ENCODE data around the gene HACD3.
A peak's percentile ranks its signal among the peaks of the same experiment; 100 is the strongest.

Gene HACD3

GRCh38 chr15:65521350-65521749 lies 8.9 kb upstream of the HACD3 start:
- Histone ChIP-seq H3K79me2 (ENCODE audit: control insufficient read depth, insufficient read depth, low read length, unreplicated experiment) (peaks cover 8% of the 10 kb centered on the region), H3K27ac (ENCODE audit: low read depth, low read length) (no peak overlapping the region), H3K36me3 (ENCODE audit: insufficient read depth, low read length) (no peaks in the 10 kb centered on the region), H3K4me3 (ENCODE audit: low read depth, low read length) (no peak overlapping the region), H3K4me1 (ENCODE audit: control insufficient read depth, insufficient read depth, low read length, unreplicated experiment) (peaks cover 1% of the 10 kb centered on the region), H3K27me3 (ENCODE audit: insufficient read depth, low read length) (no peaks in the 10 kb centered on the region), H2AFZ (ENCODE audit: low read length, unreplicated experiment) (no peak overlapping the region)

DNA sequence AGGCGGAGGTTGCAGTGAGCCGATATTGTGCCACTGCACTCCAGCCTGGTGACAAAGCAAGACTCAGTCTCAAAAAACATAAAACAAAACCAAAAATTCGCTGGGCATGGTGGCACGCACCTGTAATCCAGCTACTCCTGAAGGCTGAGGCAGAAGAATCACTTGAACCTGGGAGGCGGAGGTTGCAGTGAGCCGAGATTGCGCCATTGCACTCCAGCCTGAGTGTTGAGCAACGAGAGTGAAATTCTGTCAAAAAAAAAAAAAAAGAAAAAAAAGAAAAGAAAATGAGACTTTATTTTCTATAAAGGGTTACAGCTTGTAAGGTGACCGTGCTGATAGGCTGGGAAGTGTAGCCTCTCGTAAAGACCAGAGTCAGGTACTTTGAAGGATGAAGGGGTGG lies 6.0 kb upstream of the HACD3 start:
- Histone ChIP-seq H3K27ac (ENCODE audit: low read depth, low read length) (no peak overlapping the region), H3K36me3 (ENCODE audit: insufficient read depth, low read length) (no peaks in the 10 kb centered on the region), H3K79me2 (ENCODE audit: control insufficient read depth, insufficient read depth, low read length, unreplicated experiment) (no peaks in the 10 kb centered on the region), H3K4me3 (ENCODE audit: low read depth, low read length) (no peak overlapping the region), H3K27me3 (ENCODE audit: insufficient read depth, low read length) (no peaks in the 10 kb centered on the region), H2AFZ (ENCODE audit: low read length, unreplicated experiment) (no peak overlapping the region), H3K4me1 (ENCODE audit: control insufficient read depth, insufficient read depth, low read length, unreplicated experiment) (no peaks in the 10 kb centered on the region)

- no peaks in the 10 kb centered on the region for H3K4me1 ChIP-seq (ENCODE audit: control insufficient read depth, insufficient read depth, low read length, unreplicated experiment)
- H3K27ac ChIP-seq (ENCODE audit: low read depth, low read length) = no peak overlapping the region
Measured at GRCh38 chr15:65525622-65526021, 4.6 kb upstream of the HACD3 start.

DNA sequence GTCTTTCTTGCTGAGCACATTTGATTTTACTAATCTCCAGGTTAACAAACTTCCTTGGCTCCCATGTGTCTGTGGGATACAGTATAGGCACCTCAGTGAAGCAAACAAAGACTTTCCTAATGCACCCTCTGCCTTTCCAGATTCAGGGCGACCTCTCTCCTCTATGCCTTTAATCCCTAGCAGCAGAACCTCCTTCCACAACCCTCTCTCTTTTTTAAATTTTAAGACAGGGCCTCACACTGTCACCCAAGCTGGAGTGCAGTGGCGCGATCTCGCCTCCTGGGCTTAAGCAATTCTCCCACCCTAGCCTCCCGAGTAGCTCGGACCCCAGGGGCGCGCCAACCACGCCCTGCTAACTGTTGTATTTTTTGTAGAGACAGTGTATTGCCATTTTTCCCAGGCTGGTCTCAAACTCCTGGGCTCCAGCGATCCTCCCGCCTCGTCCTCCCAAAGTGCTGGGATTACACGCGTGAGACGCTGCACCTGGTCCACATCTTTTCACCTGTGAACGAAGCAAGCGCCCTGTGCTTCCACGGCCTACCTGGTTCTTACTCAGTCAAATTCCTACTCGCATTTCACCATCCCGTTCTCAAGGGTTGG lies 1.7 kb upstream of the HACD3 start:
- Histone ChIP-seq H3K4me1 (ENCODE audit: control insufficient read depth, insufficient read depth, low read length, unreplicated experiment) (peaks cover 14% of the 10 kb centered on the region), H3K4me3 (ENCODE audit: low read depth, low read length) (no peak overlapping the region), H3K27ac (ENCODE audit: low read depth, low read length) (no peak overlapping the region), H2AFZ (ENCODE audit: low read length, unreplicated experiment) (no peak overlapping the region), H3K36me3 (ENCODE audit: insufficient read depth, low read length) (no peaks in the 10 kb centered on the region), H3K27me3 (ENCODE audit: insufficient read depth, low read length) (no peaks in the 10 kb centered on the region), H3K79me2 (ENCODE audit: control insufficient read depth, insufficient read depth, low read length, unreplicated experiment) (peaks cover 31% of the 10 kb centered on the region)

More at GRCh38 chr15:65525622-65526021, 4.6 kb upstream of the HACD3 start:
- Histone ChIP-seq H2AFZ (ENCODE audit: low read length, unreplicated experiment) (no peak overlapping the region), H3K4me3 (ENCODE audit: low read depth, low read length) (no peak overlapping the region), H3K36me3 (ENCODE audit: insufficient read depth, low read length) (no peaks in the 10 kb centered on the region), H3K79me2 (ENCODE audit: control insufficient read depth, insufficient read depth, low read length, unreplicated experiment) (peaks cover 4% of the 10 kb centered on the region), H3K27me3 (ENCODE audit: insufficient read depth, low read length) (no peaks in the 10 kb centered on the region)

DNA sequence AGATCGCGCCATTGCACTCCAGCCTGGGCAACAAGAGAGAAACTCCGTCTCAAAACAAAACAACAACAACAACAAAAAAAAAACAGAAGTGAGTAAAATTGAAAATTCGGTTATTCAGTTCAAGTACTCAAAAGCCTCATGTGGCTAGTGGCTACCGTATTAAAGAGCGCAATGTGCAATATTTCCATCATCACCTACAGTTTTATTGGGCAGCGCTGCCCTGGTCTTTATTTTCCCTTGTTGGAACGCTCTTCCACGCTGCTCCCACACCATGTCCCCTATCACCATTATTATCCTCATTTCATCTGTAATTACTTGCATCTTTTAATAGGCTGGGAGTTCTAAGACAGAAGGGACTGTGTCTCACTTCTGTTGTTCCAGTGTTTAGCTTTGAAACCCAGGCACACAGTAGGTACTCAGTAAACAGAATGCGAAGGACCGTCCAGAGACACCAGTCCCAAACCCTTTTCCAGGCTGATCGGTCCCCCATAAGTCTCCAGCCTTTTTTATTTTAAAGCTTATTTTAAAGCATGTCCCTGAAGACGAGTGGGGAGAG lies 423 bp upstream of the HACD3 start:
- Histone ChIP-seq H3K4me3 (ENCODE audit: low read depth, low read length) (peak overlapping the region; percentile 100), H3K27me3 (ENCODE audit: insufficient read depth, low read length) (no peaks in the 10 kb centered on the region), H3K4me1 (ENCODE audit: control insufficient read depth, insufficient read depth, low read length, unreplicated experiment) (peaks cover 24% of the 10 kb centered on the region), H2AFZ (ENCODE audit: low read length, unreplicated experiment) (peak overlapping the region; percentile 97), H3K36me3 (ENCODE audit: insufficient read depth, low read length) (no peaks in the 10 kb centered on the region), H3K27ac (ENCODE audit: low read depth, low read length) (no peak overlapping the region), H3K79me2 (ENCODE audit: control insufficient read depth, insufficient read depth, low read length, unreplicated experiment) (peaks cover 42% of the 10 kb centered on the region)

- no peak overlapping the region for H3K4me3 ChIP-seq (ENCODE audit: low read depth, low read length)
- H2AFZ ChIP-seq (ENCODE audit: low read length, unreplicated experiment) = no peak overlapping the region
- no peak overlapping the region for H3K27ac ChIP-seq (ENCODE audit: low read depth, low read length)
Measured at GRCh38 chr15:65532738-65533051, 2.4 kb downstream of the HACD3 start.

GRCh38 chr15:65533057-65533756 lies 2.9 kb downstream of the HACD3 start:
- H3K27ac ChIP-seq (ENCODE audit: low read depth, low read length) = no peak overlapping the region
- 0 out of 2 replicates have a peak, but pooled peaks cover 3% of the 10 kb centered on the region for H3K36me3 ChIP-seq (ENCODE audit: insufficient read depth, low read length)
- no peak overlapping the region for H2AFZ ChIP-seq (ENCODE audit: low read length, unreplicated experiment)
- peaks cover 70% of the 10 kb centered on the region for H3K79me2 ChIP-seq (ENCODE audit: control insufficient read depth, insufficient read depth, low read length, unreplicated experiment)
- H3K4me1 ChIP-seq (ENCODE audit: control insufficient read depth, insufficient read depth, low read length, unreplicated experiment) = peaks cover 28% of the 10 kb centered on the region
- no peak overlapping the region for H3K4me3 ChIP-seq (ENCODE audit: low read depth, low read length)
- H3K27me3 ChIP-seq (ENCODE audit: insufficient read depth, low read length) = no peaks in the 10 kb centered on the region

More at GRCh38 chr15:65532738-65533051, 2.4 kb downstream of the HACD3 start:
- Histone ChIP-seq H3K27me3 (ENCODE audit: insufficient read depth, low read length) (no peaks in the 10 kb centered on the region), H3K36me3 (ENCODE audit: insufficient read depth, low read length) (0 out of 2 replicates have a peak, but pooled peaks cover 3% of the 10 kb centered on the region), H3K79me2 (ENCODE audit: control insufficient read depth, insufficient read depth, low read length, unreplicated experiment) (peaks cover 66% of the 10 kb centered on the region), H3K4me1 (ENCODE audit: control insufficient read depth, insufficient read depth, low read length, unreplicated experiment) (peaks cover 28% of the 10 kb centered on the region)

- no peak overlapping the region for H2AFZ ChIP-seq (ENCODE audit: low read length, unreplicated experiment)
- peaks cover 28% of the 10 kb centered on the region for H3K4me1 ChIP-seq (ENCODE audit: control insufficient read depth, insufficient read depth, low read length, unreplicated experiment)
- H3K4me3 ChIP-seq (ENCODE audit: low read depth, low read length) = no peak overlapping the region
- H3K27ac ChIP-seq (ENCODE audit: low read depth, low read length) = no peak overlapping the region
- H3K27me3 ChIP-seq (ENCODE audit: insufficient read depth, low read length) = no peaks in the 10 kb centered on the region
- H3K79me2 ChIP-seq (ENCODE audit: control insufficient read depth, insufficient read depth, low read length, unreplicated experiment) = peaks cover 84% of the 10 kb centered on the region
- 0 out of 2 replicates have a peak, but pooled peaks cover 3% of the 10 kb centered on the region for H3K36me3 ChIP-seq (ENCODE audit: insufficient read depth, low read length)
Measured at GRCh38 chr15:65535192-65535591, 4.9 kb downstream of the HACD3 start.

DNA sequence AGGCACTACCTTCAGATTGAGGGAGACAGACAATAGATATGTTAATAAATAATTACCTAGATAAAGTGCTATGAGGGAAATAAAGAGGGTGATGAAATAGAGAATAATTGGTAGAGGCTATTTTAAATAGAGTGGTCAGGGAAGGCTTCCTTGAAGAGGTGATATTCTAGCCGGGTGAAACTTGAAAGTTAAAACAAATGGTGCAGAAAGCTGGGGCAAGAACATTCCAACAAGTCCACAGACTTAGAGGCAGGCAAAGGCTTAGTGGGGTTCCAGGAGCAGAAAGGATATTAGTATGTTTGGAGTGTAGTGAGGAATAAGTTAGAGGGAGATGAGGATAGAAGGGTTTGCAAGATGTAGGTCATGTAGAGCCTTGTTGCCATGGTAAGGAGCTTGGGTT lies 10.1 kb downstream of the HACD3 start:
- H3K36me3 ChIP-seq (ENCODE audit: insufficient read depth, low read length) = 0 out of 2 replicates have a peak, but pooled peaks cover 1% of the 10 kb centered on the region
- H3K79me2 ChIP-seq (ENCODE audit: control insufficient read depth, insufficient read depth, low read length, unreplicated experiment) = peaks cover 66% of the 10 kb centered on the region
- peaks cover 1% of the 10 kb centered on the region for H3K4me1 ChIP-seq (ENCODE audit: control insufficient read depth, insufficient read depth, low read length, unreplicated experiment)
- no peak overlapping the region for H2AFZ ChIP-seq (ENCODE audit: low read length, unreplicated experiment)
- H3K27ac ChIP-seq (ENCODE audit: low read depth, low read length) = no peak overlapping the region
- no peaks in the 10 kb centered on the region for H3K27me3 ChIP-seq (ENCODE audit: insufficient read depth, low read length)
- H3K4me3 ChIP-seq (ENCODE audit: low read depth, low read length) = no peak overlapping the region

DNA sequence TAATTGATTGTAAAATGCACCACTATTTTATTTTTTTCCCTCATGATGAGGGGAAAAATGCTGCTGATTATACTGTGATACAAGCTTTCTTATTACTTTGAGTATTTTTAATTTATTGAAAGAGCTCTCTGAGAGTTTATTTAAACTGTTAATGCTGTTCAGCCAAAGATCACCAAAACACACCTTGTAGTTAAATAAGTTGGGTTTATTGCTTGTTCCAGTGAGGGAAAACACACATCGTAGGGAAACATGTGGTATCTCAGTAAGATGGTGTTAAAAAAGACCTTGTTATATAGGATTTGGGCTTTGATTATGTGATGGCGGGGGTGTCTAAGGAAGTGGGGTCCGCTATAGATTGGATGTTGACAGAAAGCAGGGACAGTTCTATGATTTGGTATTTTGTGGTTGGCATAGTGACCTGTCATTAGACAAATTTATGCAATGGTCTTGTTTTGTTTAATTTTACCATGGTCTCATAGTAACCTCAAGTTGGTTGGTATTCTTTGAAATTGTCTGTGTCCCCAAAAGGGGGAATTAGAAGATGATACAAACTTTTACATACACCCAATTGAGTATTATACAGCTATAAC lies 11.1 kb downstream of the HACD3 start:
- Histone ChIP-seq H3K4me3 (ENCODE audit: low read depth, low read length) (no peak overlapping the region), H2AFZ (ENCODE audit: low read length, unreplicated experiment) (no peak overlapping the region), H3K4me1 (ENCODE audit: control insufficient read depth, insufficient read depth, low read length, unreplicated experiment) (no peaks in the 10 kb centered on the region), H3K27me3 (ENCODE audit: insufficient read depth, low read length) (no peaks in the 10 kb centered on the region), H3K36me3 (ENCODE audit: insufficient read depth, low read length) (no peaks in the 10 kb centered on the region), H3K79me2 (ENCODE audit: control insufficient read depth, insufficient read depth, low read length, unreplicated experiment) (peaks cover 57% of the 10 kb centered on the region), H3K27ac (ENCODE audit: low read depth, low read length) (no peak overlapping the region)
